A673 (cell line): ENCODE results near the gene PDHA1.

ENCODE experiments used
- CTCF ChIP-seq: fragments of 300-800, 200-600 bp; sonication (generic); conservative IDR thresholded peaks from 2 replicates; pipeline ENCODE4 v1.5.1; 2017; ENCODE audit warnings: low read depth, mild to moderate bottlenecking, antibody characterized with exemption, low read length, moderate library complexity, mixed read lengths
- EZH2 ChIP-seq: fragments of 200-600 bp; sonication (generic); IDR thresholded peaks from 2 replicates; pipeline ENCODE4 v1.6.1; 2017; ENCODE audit warnings: borderline replicate concordance, low read depth, mild to moderate bottlenecking, mixed read lengths, antibody characterized with exemption, low read length; ENCODE audit not compliant: poor library complexity, severe bottlenecking

GRCh38 chrX:19343085-19343534 lies 617 bp upstream of the PDHA1 start:
- TF ChIP-seq EZH2: no peak
- TF ChIP-seq CTCF: no peak
